ENCODE results near the gene TMEM117.

TMEM117 gene

GRCh38 chr12:43957732-43958372 is 122.0 kb downstream of the TMEM117 start:
- no peak for DNase-seq (ENCODE audit: low read depth in 3 of 3, low spot score in 1 of 3)

GRCh38 chr12:43964033-43964432 is 128.2 kb downstream of the TMEM117 start:
- no peak for DNase-seq (ENCODE audit: low read depth in 3 of 3, low spot score in 1 of 3)

DNA sequence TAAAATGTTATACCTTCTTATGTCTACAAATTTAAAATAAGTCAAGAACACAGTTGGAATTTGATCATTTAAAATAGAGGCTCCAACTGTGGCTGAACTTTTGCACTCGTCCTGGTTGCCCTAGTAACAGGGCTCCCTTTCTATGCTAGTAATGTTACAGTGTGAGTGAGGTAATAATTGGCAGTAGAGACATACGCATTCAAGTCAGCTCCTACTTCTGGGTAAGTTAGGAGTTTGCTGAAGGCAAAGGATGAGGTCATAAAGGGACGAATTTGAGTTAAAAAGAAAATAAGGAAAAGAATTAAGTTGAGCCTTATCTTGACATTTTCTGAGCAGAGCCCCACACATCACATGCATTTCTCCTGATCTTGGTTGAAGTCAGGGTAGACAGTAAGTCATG is 129.1 kb downstream of the TMEM117 start:
- no peak for DNase-seq (ENCODE audit: low read depth in 3 of 3, low spot score in 1 of 3)

GRCh38 chr12:43965899-43966298 is 130.0 kb downstream of the TMEM117 start:
- DNase-seq (ENCODE audit: low read depth in 3 of 3, low spot score in 1 of 3), result no peak

DNA sequence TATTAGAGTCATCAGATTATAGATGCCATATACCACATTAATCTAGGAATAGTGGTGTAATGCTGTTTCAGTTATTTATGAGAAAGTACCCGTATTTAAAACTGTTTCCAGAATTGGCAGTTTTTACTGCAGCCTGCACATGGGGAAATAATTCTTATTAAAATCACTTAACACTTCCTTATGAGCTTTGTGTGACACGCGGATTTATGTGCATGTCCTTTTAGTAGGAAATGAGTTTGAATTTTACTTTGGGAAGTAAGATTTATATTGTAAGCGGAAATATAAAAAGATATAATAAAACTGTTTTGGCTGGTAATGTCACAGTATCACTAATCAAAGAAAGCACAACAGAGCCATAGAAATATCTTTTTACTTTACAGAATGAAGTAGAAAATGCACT is 132.9 kb downstream of the TMEM117 start:
- no peak for DNase-seq (ENCODE audit: low read depth in 3 of 3, low spot score in 1 of 3)

DNA sequence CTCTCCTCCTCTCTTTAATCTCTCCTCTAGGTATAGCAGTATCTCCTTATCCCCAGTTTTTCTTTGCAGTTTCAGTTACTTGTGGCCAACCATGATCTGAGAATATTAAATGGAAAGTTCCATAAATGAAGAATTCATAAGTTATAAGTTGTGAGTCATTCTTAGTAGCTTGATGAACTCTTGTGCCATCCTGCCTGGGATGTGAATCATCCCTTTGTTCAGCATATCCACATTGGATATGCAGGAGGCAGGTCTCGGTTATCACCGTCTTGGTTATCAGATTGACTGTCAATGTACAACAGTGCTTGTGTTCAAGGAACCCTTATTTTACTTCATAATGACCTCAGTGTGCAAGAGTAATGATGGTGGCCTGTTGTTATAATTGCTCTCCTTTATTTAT is 134.0 kb downstream of the TMEM117 start:
- no peak for DNase-seq (ENCODE audit: low read depth in 3 of 3, low spot score in 1 of 3)

DNA sequence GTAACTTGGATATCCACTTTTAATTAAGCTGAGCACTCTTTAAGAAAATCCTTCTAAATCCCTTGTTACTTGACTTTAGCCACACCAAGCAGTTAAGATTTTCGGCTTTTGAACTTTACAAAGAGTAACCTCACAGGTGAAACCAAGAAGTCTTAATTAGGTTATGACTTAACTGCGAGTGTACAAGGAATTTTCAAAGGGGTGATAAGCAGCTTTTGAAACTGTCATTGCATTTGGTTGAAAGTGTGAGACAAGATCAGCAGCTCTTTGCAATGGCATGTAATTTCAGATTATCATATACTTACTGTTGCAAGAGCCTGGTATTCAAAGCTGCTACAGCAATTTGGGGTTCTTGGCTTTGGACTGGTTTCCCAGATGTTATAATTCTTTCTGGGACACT is 137.5 kb downstream of the TMEM117 start:
- DNase-seq (ENCODE audit: low read depth in 3 of 3, low spot score in 1 of 3), result no peak

DNA sequence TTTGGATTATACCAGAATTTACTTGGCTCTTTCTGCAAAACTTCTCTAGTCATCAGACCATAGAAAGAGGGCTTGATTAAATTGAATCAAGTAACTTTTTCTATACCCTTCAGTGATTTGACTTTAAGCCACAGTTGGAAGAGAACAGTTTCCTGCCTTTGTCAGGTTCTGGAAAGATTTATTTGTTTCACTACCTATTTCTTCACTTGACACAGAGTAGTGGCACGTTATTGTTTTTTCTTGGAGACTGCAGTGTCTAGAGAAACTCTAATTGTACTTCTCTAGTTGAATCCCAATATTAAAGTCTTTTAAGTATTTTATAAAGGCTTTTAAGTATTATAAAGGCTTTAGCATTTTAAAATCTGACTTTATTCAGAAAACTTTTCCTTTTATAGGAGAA is 138.1 kb downstream of the TMEM117 start:
- DNase-seq (ENCODE audit: low read depth in 3 of 3, low spot score in 1 of 3), result no peak

- no peak for DNase-seq (ENCODE audit: low read depth in 3 of 3, low spot score in 1 of 3)
These were observed 140.1 kb downstream of the TMEM117 start for GRCh38 chr12:43976027-43976426.

- no peak for DNase-seq (ENCODE audit: low read depth in 3 of 3, low spot score in 1 of 3)
These were observed 142.7 kb downstream of the TMEM117 start for GRCh38 chr12:43978556-43978955.

DNA sequence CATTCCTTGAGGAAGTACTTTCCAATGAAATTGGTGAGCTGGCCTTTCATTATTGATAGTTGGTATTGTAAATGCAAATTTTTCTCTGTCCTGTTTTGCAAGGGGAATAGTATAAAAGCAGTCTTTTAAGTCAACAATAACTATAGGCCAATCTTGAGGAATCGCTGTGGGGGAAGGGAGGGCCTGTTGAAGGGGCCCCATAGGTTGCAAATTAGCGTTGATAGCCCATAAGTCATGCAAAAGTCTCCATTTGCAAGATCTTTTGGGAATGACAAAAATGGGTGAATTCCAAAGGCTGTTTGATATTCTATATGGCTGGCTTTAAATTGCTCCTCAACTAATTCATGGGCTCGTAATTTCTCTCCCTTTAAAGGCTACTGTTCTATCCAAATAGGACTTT is 143.6 kb downstream of the TMEM117 start:
- DNase-seq (ENCODE audit: low read depth in 3 of 3, low spot score in 1 of 3), result no peak

DNA sequence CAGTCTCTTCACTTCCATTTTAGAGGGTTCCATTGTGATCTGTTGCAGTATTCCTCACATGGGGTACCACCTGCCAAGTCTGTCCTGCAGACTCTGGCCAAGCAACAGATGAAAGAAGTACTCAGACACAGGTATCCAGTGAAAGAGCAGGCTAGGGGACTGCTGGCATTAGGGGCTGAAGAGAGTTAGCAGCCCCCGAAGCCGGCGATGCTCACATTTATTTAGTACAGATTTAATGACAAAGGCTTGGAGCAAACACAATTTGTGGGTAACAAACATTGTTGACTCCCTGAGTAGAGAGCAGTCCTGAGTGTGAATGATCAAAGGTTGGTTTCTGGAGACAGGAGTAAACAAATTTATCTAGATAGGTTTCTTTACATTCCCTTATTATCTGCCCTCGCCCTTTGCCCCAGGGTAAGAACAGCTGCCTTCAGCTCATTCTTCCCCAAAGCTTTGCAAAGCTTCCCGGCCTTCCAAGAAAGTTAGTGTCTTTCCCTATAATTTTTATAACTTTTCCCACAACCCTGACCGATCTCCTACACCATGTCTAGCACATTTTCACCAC is 144.8 kb downstream of the TMEM117 start:
- DNase-seq (ENCODE audit: low read depth in 3 of 3, low spot score in 1 of 3), result no peak

GRCh38 chr12:43981726-43982125 is 145.8 kb downstream of the TMEM117 start:
- no peak for DNase-seq (ENCODE audit: low read depth in 3 of 3, low spot score in 1 of 3)

DNA sequence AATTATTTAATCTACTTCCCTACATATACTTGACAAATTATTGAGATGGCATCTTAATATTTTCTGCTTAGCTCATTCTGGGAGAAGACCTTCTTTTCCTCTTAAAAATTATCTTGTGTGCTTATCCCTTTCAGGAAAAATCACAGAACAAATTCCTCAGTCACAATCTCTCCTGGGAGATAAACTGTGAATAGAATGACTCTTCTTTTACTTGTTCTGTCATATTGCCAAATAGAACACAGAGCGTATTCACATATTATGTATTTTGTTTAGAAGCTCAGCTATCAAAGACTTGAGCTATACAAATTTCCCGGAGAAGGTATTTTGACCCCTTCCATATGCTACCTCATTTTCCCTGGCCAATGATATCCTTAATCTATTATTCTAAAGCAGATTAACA is 146.7 kb downstream of the TMEM117 start:
- DNase-seq (ENCODE audit: low read depth in 3 of 3, low spot score in 1 of 3), result no peak

GRCh38 chr12:43988838-43989560 is 153.1 kb downstream of the TMEM117 start:
- no peak for DNase-seq (ENCODE audit: low read depth in 3 of 3, low spot score in 1 of 3)

- DNase-seq (ENCODE audit: low read depth in 3 of 3, low spot score in 1 of 3), result no peak
These were observed 157.0 kb downstream of the TMEM117 start for GRCh38 chr12:43992856-43993255.

DNA sequence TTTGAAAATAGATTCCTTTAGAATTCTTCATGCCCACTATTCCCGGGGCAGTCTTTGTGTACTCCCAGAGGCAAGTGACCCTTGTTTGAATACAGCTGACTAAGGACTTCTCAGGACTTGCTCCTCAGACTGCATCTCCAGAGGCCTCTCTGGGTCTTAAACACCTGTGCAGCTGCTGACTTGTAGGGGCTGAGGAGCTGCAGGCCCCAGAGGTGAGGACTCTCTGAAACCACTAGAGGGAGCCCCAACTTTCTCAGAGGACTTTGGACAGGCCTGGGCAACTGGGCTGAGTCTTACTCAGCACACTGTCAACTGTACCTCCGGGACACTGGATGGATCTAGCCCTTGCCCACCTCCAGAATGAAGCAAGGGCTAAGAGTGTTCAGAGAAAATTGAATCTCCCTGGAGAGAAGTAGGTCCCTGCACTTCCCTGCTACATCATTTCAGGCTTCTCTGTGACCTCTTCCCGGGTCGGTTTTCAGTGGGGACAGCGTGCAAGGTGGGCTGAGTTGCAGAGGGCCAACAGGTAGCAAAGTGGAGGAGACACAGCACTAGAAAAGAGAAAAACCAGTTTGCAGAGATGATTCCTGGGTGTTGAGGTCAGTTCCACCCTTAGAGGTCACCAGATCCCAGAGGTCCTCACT is 164.6 kb downstream of the TMEM117 start:
- no peak for DNase-seq (ENCODE audit: low read depth in 3 of 3, low spot score in 1 of 3)

- no peak for DNase-seq (ENCODE audit: low read depth in 3 of 3, low spot score in 1 of 3)
These were observed 166.7 kb downstream of the TMEM117 start for GRCh38 chr12:44002607-44003006.

DNA sequence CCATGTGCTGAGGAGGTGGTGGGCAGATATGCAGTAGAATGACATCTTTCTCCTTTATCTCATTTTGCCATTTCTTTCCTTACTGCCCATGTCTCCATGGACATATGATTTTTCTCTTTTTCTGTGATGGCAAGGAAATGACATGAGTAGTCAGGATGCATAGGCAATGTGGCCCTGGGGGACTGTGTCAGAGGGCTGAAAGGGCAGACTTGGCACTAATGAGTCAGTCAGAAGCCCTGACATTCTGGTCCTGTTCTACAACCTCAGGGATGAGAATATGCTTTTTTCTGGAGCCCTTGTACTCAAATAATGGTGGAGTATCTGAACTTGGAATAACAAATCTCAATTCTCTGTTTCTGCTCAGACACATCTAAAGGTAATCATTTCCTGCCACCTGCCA is 167.8 kb downstream of the TMEM117 start:
- no peak for DNase-seq (ENCODE audit: low read depth in 3 of 3, low spot score in 1 of 3)

- DNase-seq (ENCODE audit: low read depth in 3 of 3, low spot score in 1 of 3), result no peak
These were observed 179.6 kb downstream of the TMEM117 start for GRCh38 chr12:44015333-44015941.

DNA sequence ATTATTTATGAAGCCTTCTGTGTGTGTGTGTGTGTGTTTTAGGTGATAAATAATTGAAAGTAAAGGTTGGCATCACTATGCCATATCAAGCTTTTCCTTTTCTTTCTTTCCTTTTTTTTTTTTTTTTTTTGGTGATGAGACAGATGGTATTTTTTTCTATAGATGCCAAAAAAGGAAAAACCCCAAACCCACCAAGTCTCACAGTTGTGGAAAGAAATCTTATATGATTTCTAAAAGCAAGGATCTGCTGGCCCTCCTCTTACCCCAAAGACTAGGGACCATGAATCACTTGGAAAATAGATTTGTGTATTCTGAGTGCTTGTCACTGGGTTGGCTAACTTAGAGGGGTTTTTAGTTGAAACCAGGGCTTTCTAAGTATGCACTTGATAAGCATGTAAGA is 181.3 kb downstream of the TMEM117 start:
- no peak for DNase-seq (ENCODE audit: low read depth in 3 of 3, low spot score in 1 of 3)

- DNase-seq (ENCODE audit: low read depth in 3 of 3, low spot score in 1 of 3), result no peak
These were observed 183.2 kb downstream of the TMEM117 start for GRCh38 chr12:44019118-44019517.

Measured in stimulated activated CD4-positive, alpha-beta T cell treated with anti-CD3 and anti-CD28 coated beads, TNF-alpha, amount 100 ng/mL, for 1 hour (primary cell).